H9 (cell line): ENCODE measurements around the gene DUS4L. TPM values are rescaled to one million over a fixed set of nuclear protein-coding genes. Genes with fewer than 3 reads are reported as not detected.

Experiments used
- DNase-seq: peaks from one replicate; pipeline ENCODE4 v3.0.0-alpha.2; 2017
- H2AFZ ChIP-seq: one replicate; pipeline ENCODE4 v1.6.1; 2013; ENCODE audit warnings: mild to moderate bottlenecking, low read length, control low read depth, moderate library complexity
- H2AK5ac ChIP-seq: 2 replicates; pipeline ENCODE4 v1.6.1; 2013; ENCODE audit warnings: low read length, control low read depth, mixed read lengths; ENCODE audit not compliant: insufficient read length
- H2BK120ac ChIP-seq: one replicate; pipeline ENCODE4 v1.6.1; 2013; ENCODE audit warnings: low read depth, mild to moderate bottlenecking, low read length, control low read depth, inconsistent platforms; ENCODE audit not compliant: poor library complexity, severe bottlenecking
- H2BK12ac ChIP-seq: 2 replicates; pipeline ENCODE4 v1.6.1; 2013; ENCODE audit warnings: low read length, control low read depth, mixed read lengths, low read depth; ENCODE audit not compliant: insufficient read length
- H2BK15ac ChIP-seq: 2 replicates; pipeline ENCODE4 v1.6.1; 2013; ENCODE audit warnings: low read depth, low read length, control low read depth
- H2BK20ac ChIP-seq: one replicate; pipeline ENCODE4 v1.6.1; 2013; ENCODE audit warnings: low read depth, mild to moderate bottlenecking, low read length, control low read depth, inconsistent platforms; ENCODE audit not compliant: poor library complexity, severe bottlenecking
- H2BK5ac ChIP-seq: 2 replicates; pipeline ENCODE4 v1.6.1; 2013; ENCODE audit warnings: low read length, control low read depth, mixed read lengths; ENCODE audit not compliant: insufficient read length
- H3K14ac ChIP-seq: 2 replicates; pipeline ENCODE4 v1.6.1; 2013; ENCODE audit warnings: low read length, control low read depth; ENCODE audit not compliant: insufficient read depth
- H3K18ac ChIP-seq: 2 replicates; pipeline ENCODE4 v1.6.1; 2013; ENCODE audit warnings: low read depth, mild to moderate bottlenecking, mixed read lengths, low read length, control low read depth; ENCODE audit not compliant: insufficient read length
- H3K23ac ChIP-seq: 2 replicates; pipeline ENCODE4 v1.6.1; 2013; ENCODE audit warnings: low read length, control low read depth, mixed read lengths, low read depth; ENCODE audit not compliant: insufficient read length
- H3K23me2 ChIP-seq: 2 replicates; pipeline ENCODE4 v1.6.1; 2013; ENCODE audit warnings: low read depth, mild to moderate bottlenecking, mixed read lengths, low read length, control low read depth; ENCODE audit not compliant: insufficient read length, poor library complexity, severe bottlenecking
- H3K27ac ChIP-seq: 2 replicates; pipeline ENCODE4 v1.5.1; 2013; ENCODE audit warnings: low read length, control low read depth, mixed read lengths, low read depth; ENCODE audit not compliant: insufficient read length
- H3K27me3 ChIP-seq: 2 replicates; pipeline ENCODE4 v1.6.1; 2013; ENCODE audit warnings: low read length, control low read depth, inconsistent platforms; ENCODE audit not compliant: insufficient read depth
- H3K4ac ChIP-seq: 2 replicates; pipeline ENCODE4 v1.6.1; 2013; ENCODE audit warnings: low read depth, mild to moderate bottlenecking, control low read depth, inconsistent platforms, low read length, moderate library complexity
- H3K4me1 ChIP-seq: 2 replicates; pipeline ENCODE4 v1.6.1; 2013; ENCODE audit warnings: low read length, control low read depth, inconsistent platforms; ENCODE audit not compliant: insufficient read depth
- H3K4me2 ChIP-seq: 2 replicates; pipeline ENCODE4 v1.6.1; 2013; ENCODE audit warnings: low read length, control low read depth, mixed read lengths; ENCODE audit not compliant: insufficient read length, insufficient read depth
- H3K56ac ChIP-seq: 2 replicates; pipeline ENCODE4 v1.6.1; 2013; ENCODE audit warnings: low read depth, mild to moderate bottlenecking, mixed read lengths, low read length, control low read depth; ENCODE audit not compliant: insufficient read length
- H3K79me1 ChIP-seq: 2 replicates; pipeline ENCODE4 v1.6.1; 2013; ENCODE audit warnings: low read depth, mild to moderate bottlenecking, moderate library complexity, low read length, control low read depth, inconsistent platforms; ENCODE audit not compliant: insufficient read depth, poor library complexity, severe bottlenecking
- H3K79me2 ChIP-seq: 2 replicates; pipeline ENCODE4 v1.6.1; 2013; ENCODE audit warnings: low read length, control low read depth, inconsistent platforms; ENCODE audit not compliant: insufficient read depth
- H3K9ac ChIP-seq: 2 replicates; pipeline ENCODE4 v1.6.1; 2013; ENCODE audit warnings: low read length, control low read depth, mixed read lengths; ENCODE audit not compliant: insufficient read length; ENCODE audit errors: extremely low read depth
- H3K9me3 ChIP-seq: one replicate; pipeline ENCODE4 v1.6.1; 2013; ENCODE audit warnings: low read depth, low read length, inconsistent platforms; ENCODE audit not compliant: control insufficient read depth
- H3T11ph ChIP-seq: one replicate; pipeline ENCODE4 v1.6.1; 2013; ENCODE audit warnings: mild to moderate bottlenecking, low read length, control low read depth, inconsistent platforms
- H4K20me1 ChIP-seq: one replicate; pipeline ENCODE4 v1.6.1; 2013; ENCODE audit not compliant: control insufficient read depth, insufficient read length, insufficient read depth
- H4K5ac ChIP-seq: 2 replicates; pipeline ENCODE4 v1.6.1; 2013; ENCODE audit warnings: low read depth, mild to moderate bottlenecking, mixed read lengths, low read length, control low read depth; ENCODE audit not compliant: insufficient read length
- H4K8ac ChIP-seq: replicated peaks from 2 replicates; pipeline ENCODE4 v1.6.1; 2013; ENCODE audit warnings: low read length, control low read depth, mixed read lengths, low read depth; ENCODE audit not compliant: insufficient read length
- H4K91ac ChIP-seq: 2 replicates; pipeline ENCODE4 v1.6.1; 2013; ENCODE audit warnings: low read depth, mild to moderate bottlenecking, moderate library complexity, mixed read lengths, low read length, control low read depth; ENCODE audit not compliant: insufficient read length
- H3K27ac Mint-ChIP-seq, 3 experiments: 2 replicates in 2 of 3; 3 replicates in 1 of 3; pipeline ENCODE4 v1.8.0; 2020 to 2021; ENCODE audit warnings: mixed read lengths in 3 of 3, mild to moderate bottlenecking in 1 of 3, moderate library complexity in 1 of 3
- H3K27me3 Mint-ChIP-seq: 2 replicates; pipeline ENCODE4 v1.8.0; 2021; ENCODE audit warnings: low read depth, mild to moderate bottlenecking, moderate library complexity, mixed read lengths
- H3K36me3 Mint-ChIP-seq, 3 experiments: 2 replicates in 2 of 3; 3 replicates in 1 of 3; pipeline ENCODE4 v1.8.0; 2020 to 2021; ENCODE audit warnings: low read depth in 3 of 3, mixed read lengths in 3 of 3; ENCODE audit not compliant: insufficient read depth in 1 of 3
- H3K4me1 Mint-ChIP-seq, 2 experiments: 2 replicates each; pipeline ENCODE4 v1.8.0; 2020; ENCODE audit warnings: mixed read lengths in 2 of 2
- H3K4me3 Mint-ChIP-seq, 2 experiments: 2 replicates in 1 of 2; 3 replicates in 1 of 2; pipeline ENCODE4 v1.8.0; 2020 to 2021; ENCODE audit warnings: mild to moderate bottlenecking in 2 of 2, mixed read lengths in 2 of 2, moderate library complexity in 1 of 2
- H3K9me3 Mint-ChIP-seq, 2 experiments: 2 replicates in 1 of 2; 3 replicates in 1 of 2; pipeline ENCODE4 v1.8.0; 2020; ENCODE audit warnings: mild to moderate bottlenecking in 2 of 2, mixed read lengths in 2 of 2, moderate library complexity in 1 of 2
- CTCF ChIP-seq: fragments of 200-600 bp; sonication (generic); conservative IDR thresholded peaks from 3 replicates; pipeline ENCODE4 v1.8.0; 2021; ENCODE audit warnings: antibody characterized with exemption, mild to moderate bottlenecking
- WGBS: extraction: QIAGEN DNeasy Blood & Tissue Kit; methylation state at CpG from one replicate; pipeline ENCODE4 v1.1.7; 2013; ENCODE audit warnings: missing lambda C conversion rate, low lambda C conversion rate, mixed read lengths; ENCODE audit not compliant: insufficient read length; ENCODE audit errors: extremely low coverage; 5-methylcytosine and 5-hydroxymethylcytosine counted together
- total RNA-seq: library from RNA; stranded (reverse); gene quantifications from 2 replicates; pipeline ENCODE4 v1.2.1, GENCODE V29; 2021

Gene DUS4L
- total RNA-seq, 1 experiment from 2014 or later, result 10.8 TPM

GRCh38 chr7:107597953-107598352 is 34.2 kb downstream of the DUS4L start:
- no peak overlapping the region for H4K8ac ChIP-seq
- H3K23me2 ChIP-seq, result no peaks in the 10 kb centered on the region
- H3K56ac ChIP-seq, result no peak overlapping the region
- no peaks in the 10 kb centered on the region for H3K79me2 ChIP-seq
- TF ChIP-seq CTCF, result no peak
- no CpG with 5 or more reads among the region's 4 CpGs for WGBS
- no peak overlapping the region for H3K14ac ChIP-seq
- H4K20me1 ChIP-seq, result no peaks in the 10 kb centered on the region
- H3K4me1 ChIP-seq, result no peaks in the 10 kb centered on the region
- no peak overlapping the region for H3K4me3 Mint-ChIP-seq
- H3K4ac ChIP-seq, result no peak overlapping the region
- H3K9me3 Mint-ChIP-seq, result no peaks in the 10 kb centered on the region
- H3K27me3 Mint-ChIP-seq, result no peaks in the 10 kb centered on the region
- no peaks in the 10 kb centered on the region for H3K4me1 Mint-ChIP-seq
- H3K27ac ChIP-seq, result no peak overlapping the region
- H3K27me3 ChIP-seq, result no peaks in the 10 kb centered on the region
- DNase-seq, result no peak
- H2BK12ac ChIP-seq, result no peak overlapping the region
- H3K9ac ChIP-seq, result no peak overlapping the region
- H2BK5ac ChIP-seq, result no peak overlapping the region
- no peak overlapping the region for H2BK20ac ChIP-seq
- H4K91ac ChIP-seq, result no peak overlapping the region
- no peak overlapping the region for H3K27ac Mint-ChIP-seq
- peaks cover 0 to 21% (median 13%) of the 10 kb centered on the region in 3 experiments; a peak in 4 of 7 replicates for H3K36me3 Mint-ChIP-seq
- H2BK15ac ChIP-seq, result no peak overlapping the region
- no peak overlapping the region for H3K4me2 ChIP-seq
- no peaks in the 10 kb centered on the region for H3K9me3 ChIP-seq
- no peak overlapping the region for H3K18ac ChIP-seq
- no peak overlapping the region for H4K5ac ChIP-seq
- H2BK120ac ChIP-seq, result no peak overlapping the region
- H3K23ac ChIP-seq, result no peak overlapping the region
- H2AFZ ChIP-seq, result no peak overlapping the region
- no peaks in the 10 kb centered on the region for H3K79me1 ChIP-seq
- H3T11ph ChIP-seq, result no peak overlapping the region
- no peak overlapping the region for H2AK5ac ChIP-seq
